HEK293 (cell line): ENCODE measurements around the gene CHST5.

Experiments
- BCL11A ChIP-seq: fragments of 450-650 bp; formaldehyde crosslinking; IDR thresholded peaks from 2 replicates; pipeline ENCODE4 v1.5.1; 2016; ENCODE audit warnings: low read depth, missing biosample characterization, missing genetic modification characterization
- CTCF ChIP-seq: fragments of 450-650 bp; formaldehyde crosslinking; IDR thresholded peaks from 2 replicates; pipeline ENCODE4 v1.5.1; 2016; ENCODE audit warnings: missing biosample characterization, missing genetic modification characterization
- PRDM1 ChIP-seq: fragments of 450-650 bp; formaldehyde crosslinking; IDR thresholded peaks from 2 replicates; pipeline ENCODE4; 2016; ENCODE audit warnings: missing biosample characterization, missing genetic modification characterization
- SALL2 ChIP-seq: fragments of 450-650 bp; formaldehyde crosslinking; IDR thresholded peaks from 2 replicates; pipeline ENCODE4 v1.5.0; 2017; ENCODE audit warnings: missing biosample characterization, mild to moderate bottlenecking, missing genetic modification characterization, borderline replicate concordance
- YY1 ChIP-seq: fragments of 450-650 bp; formaldehyde crosslinking; IDR thresholded peaks from 2 replicates; pipeline ENCODE4 v1.5.1; 2018; ENCODE audit warnings: missing biosample characterization, missing genetic modification characterization
- ZFP69B ChIP-seq: fragments of 450-650 bp; formaldehyde crosslinking; IDR thresholded peaks from 2 replicates; pipeline ENCODE4 v1.5.1; 2016; ENCODE audit warnings: missing biosample characterization, missing genetic modification characterization
- ZNF274 ChIP-seq, 2 experiments: fragments of 200-500 bp in 1 of 2; fragments of 450-650 bp in 1 of 2; sonication (Bioruptor generic) in 1 of 2; formaldehyde crosslinking in 1 of 2; IDR thresholded peaks; 2 replicates each; pipeline versions ENCODE4 v1.5.1 to v1.6.1; 2014 to 2016; ENCODE audit warnings: borderline replicate concordance in 1 of 2, inconsistent platforms in 1 of 2, low read length in 1 of 2, missing biosample characterization in 1 of 2, missing genetic modification characterization in 1 of 2
- ZNF449 ChIP-seq: fragments of 450-650 bp; formaldehyde crosslinking; IDR thresholded peaks from 2 replicates; pipeline ENCODE4 v1.5.1; 2017; ENCODE audit warnings: missing biosample characterization, mild to moderate bottlenecking, missing genetic modification characterization, moderate library complexity

- TF ChIP-seq ZNF449 (no peak), ZFP69B (tag by site-specific recombination) (no peak), CTCF (tag by site-specific recombination) (no peak), PRDM1 (tag by site-specific recombination) (no peak), BCL11A (tag by site-specific recombination) (no peak), YY1 (no peak), ZNF274 (IDR thresholded peaks at IDR 0.05; ENCODE audit: low read length) (no peak), ZNF274 (tag by site-specific recombination; IDR thresholded peaks at IDR 0.05; ENCODE audit: borderline replicate concordance) (no peak), SALL2 (tag by site-specific recombination) (no peak)
Observed at GRCh38 chr16:75483222-75483621, 52.7 kb downstream of the CHST5 start.
